Measurements from ENCODE around the gene RTN1. TPM values are rescaled to one million over a fixed set of nuclear protein-coding genes. Genes with fewer than 3 reads are reported as not detected.

The RTN1 gene
- total and polyA plus RNA-seq, 10 of the 15 experiments (the other 5 are each of a cell fraction or from before 2014, with no cell fraction given), result 0.03 to 0.55 (median 0.13) TPM; not detected in 4

- FAIRE-seq, result no peak
These were observed 34.5 kb downstream of the RTN1 start for GRCh38 chr14:59836116-59836515.

GRCh38 chr14:59832653-59833294, 37.8 kb downstream of the RTN1 start:
- ChIA-PET CTCF (no interaction called here), RAD21 (ENCODE audit: unreplicated experiment) (no interaction called here), SMC1A (ENCODE audit: uncharacterized antibody, unreplicated experiment) (no interaction called here), POLR2A (no interaction called here)
- FAIRE-seq (no peak), ATAC-seq (no peak), DNase-seq (ENCODE audit: low read depth, low spot score) (no peak)
- Histone ChIP-seq H3K9me3 (replicated peaks; ENCODE audit: control insufficient read depth, insufficient read depth, low read length) (no peaks in the 10 kb centered on the region), H3K4me1 (ENCODE audit: control insufficient read depth, insufficient read depth, low read length) (no peaks in the 10 kb centered on the region), H4K20me1 (ENCODE audit: control insufficient read depth, insufficient read depth) (no peaks in the 10 kb centered on the region), H2AFZ (ENCODE audit: control insufficient read depth, low read depth, low read length) (no peak overlapping the region), H3K27ac (ENCODE audit: control insufficient read depth, insufficient read depth) (no peak overlapping the region), H3K4me3 (no peak overlapping the region), H3K79me2 (ENCODE audit: control insufficient read depth, insufficient read depth, low read length) (no peaks in the 10 kb centered on the region), H3K4me2 (ENCODE audit: control insufficient read depth, insufficient read depth) (no peak overlapping the region), H3K9ac (ENCODE audit: control insufficient read depth, insufficient read depth, low read length) (no peak overlapping the region), H3K36me3 (ENCODE audit: control insufficient read depth in 2 of 2, insufficient read depth in 2 of 2, low read length in 1 of 2) (no peaks in the 10 kb centered on the region), H3K27me3 (replicated peaks in 1 of 2; ENCODE audit: control insufficient read depth in 2 of 2, insufficient read depth in 2 of 2, low read length in 1 of 2) (no peaks in the 10 kb centered on the region)
- in situ Hi-C loops (cut with MboI), result no loop called here
- 71% methylated on average over 2 of the region's 2 CpGs for WGBS (ENCODE audit: insufficient coverage, insufficient replicate concordance, low lambda C conversion rate, missing lambda C conversion rate)
- BruUV-seq (replicated peaks), result no TSS peak
- intact Hi-C loops (cut with micrococcal nuclease; ENCODE audit: unreplicated experiment), result no loop called here
- no peak for TF ChIP-seq FOS (IDR thresholded peaks at IDR 0.05; ENCODE audit: borderline replicate concordance, extremely low read depth, insufficient read length)

More at GRCh38 chr14:59836116-59836515, 34.5 kb downstream of the RTN1 start:
- Histone ChIP-seq H3K4me1 (ENCODE audit: control insufficient read depth, insufficient read depth, low read length) (no peaks in the 10 kb centered on the region), H3K27ac (ENCODE audit: control insufficient read depth, insufficient read depth) (no peak overlapping the region), H4K20me1 (ENCODE audit: control insufficient read depth, insufficient read depth) (no peaks in the 10 kb centered on the region), H3K4me2 (ENCODE audit: control insufficient read depth, insufficient read depth) (no peak overlapping the region), H3K9ac (ENCODE audit: control insufficient read depth, insufficient read depth, low read length) (no peak overlapping the region), H3K9me3 (replicated peaks; ENCODE audit: control insufficient read depth, insufficient read depth, low read length) (no peaks in the 10 kb centered on the region), H3K36me3 (ENCODE audit: control insufficient read depth in 2 of 2, insufficient read depth in 2 of 2, low read length in 1 of 2) (no peaks in the 10 kb centered on the region), H3K79me2 (ENCODE audit: control insufficient read depth, insufficient read depth, low read length) (no peaks in the 10 kb centered on the region), H3K4me3 (no peak overlapping the region), H2AFZ (ENCODE audit: control insufficient read depth, low read depth, low read length) (no peak overlapping the region), H3K27me3 (replicated peaks in 1 of 2; ENCODE audit: control insufficient read depth in 2 of 2, insufficient read depth in 2 of 2, low read length in 1 of 2) (peaks cover 0 to 3% of the 10 kb centered on the region in 2 experiments; a peak in 1 of 4 replicates)
- TF ChIP-seq ASH2L (IDR thresholded peaks at IDR 0.05; ENCODE audit: borderline replicate concordance, low read depth) (no peak), ZNF24 (IDR thresholded peaks at IDR 0.05) (no peak), EP300 (IDR thresholded peaks at IDR 0.05; ENCODE audit: borderline replicate concordance in 1 of 2, control insufficient read depth in 1 of 2, low read depth in 2 of 2, low read length in 2 of 2) (no peak), NRF1 (conservative IDR thresholded peaks at IDR 0.05; ENCODE audit: low read depth, low read length) (no peak), RELA (IDR thresholded peaks at IDR 0.05; ENCODE audit: borderline replicate concordance, partially characterized antibody) (no peak), ZBED1 (IDR thresholded peaks at IDR 0.05; ENCODE audit: borderline replicate concordance) (no peak), GABPA (IDR thresholded peaks at IDR 0.05; ENCODE audit: low read depth) (no peak), TCF3 (IDR thresholded peaks at IDR 0.05; ENCODE audit: borderline replicate concordance, insufficient read depth, low read depth, low read length) (no peak)
- POLR2A ChIA-PET, result no interaction called here
- CTCF ChIA-PET, result no interaction called here
- BruUV-seq (replicated peaks), result no TSS peak
- in situ Hi-C loops (cut with MboI) (no loop called here), intact Hi-C loops (cut with micrococcal nuclease; ENCODE audit: unreplicated experiment) (no loop called here)
- DNase-seq (ENCODE audit: low read depth, low spot score) (no peak), ATAC-seq (no peak)
- RAD21 ChIA-PET (ENCODE audit: unreplicated experiment), result no interaction called here
- 11% methylated on average over 3 of the region's 3 CpGs for WGBS (ENCODE audit: insufficient coverage, insufficient replicate concordance, low lambda C conversion rate, missing lambda C conversion rate)
- SMC1A ChIA-PET (ENCODE audit: uncharacterized antibody, unreplicated experiment), result no interaction called here
